NB4 (cell line): ENCODE data around the gene RPS26.

Source experiments
- CTCF ChIP-seq: IDR thresholded peaks from one replicate; pipeline ENCODE4 v1.5.1; 2012; ENCODE audit warnings: low read depth, low read length
- MAX ChIP-seq: IDR thresholded peaks from 2 replicates; pipeline ENCODE4 v1.6.1; 2011; ENCODE audit warnings: low read depth, low read length
- POLR2A ChIP-seq: IDR thresholded peaks from 2 replicates; pipeline ENCODE4 v1.6.1; 2011; ENCODE audit warnings: mild to moderate bottlenecking; ENCODE audit not compliant: insufficient read length; ENCODE audit errors: extremely low read depth

- TF ChIP-seq POLR2A: no peak
- no peak for TF ChIP-seq CTCF
- no peak for TF ChIP-seq MAX
These were observed 44.9 kb downstream of the RPS26 start for GRCh38 chr12:56086608-56087007.
